NAMALWA (cell line): Measurements from ENCODE around the gene TAGLN.

Source experiments
- DNase-seq: peaks from one replicate; pipeline ENCODE4 v3.0.0-alpha.2; 2015; ENCODE audit warnings: low spot score

The TAGLN gene

GRCh38 chr11:117214404-117215110 lies 15.4 kb downstream of the TAGLN start:
- DNase-seq = no peak

GRCh38 chr11:117217141-117218084 lies 18.2 kb downstream of the TAGLN start:
- DNase-seq = no peak

GRCh38 chr11:117218133-117218915 lies 19.2 kb downstream of the TAGLN start:
- no peak for DNase-seq

GRCh38 chr11:117219001-117219400 lies 19.8 kb downstream of the TAGLN start:
- no peak for DNase-seq

GRCh38 chr11:117219455-117219854 lies 20.3 kb downstream of the TAGLN start:
- DNase-seq = no peak

- no peak for DNase-seq
Measured at GRCh38 chr11:117219995-117220394, 20.8 kb downstream of the TAGLN start.

- DNase-seq = no peak
Measured at GRCh38 chr11:117220568-117220967, 21.4 kb downstream of the TAGLN start.

- no peak for DNase-seq
Measured at GRCh38 chr11:117220999-117221774, 22.0 kb downstream of the TAGLN start.

GRCh38 chr11:117221775-117222517 lies 22.8 kb downstream of the TAGLN start:
- no peak for DNase-seq

GRCh38 chr11:117222991-117223740 lies 24.0 kb downstream of the TAGLN start:
- DNase-seq = no peak

GRCh38 chr11:117223741-117224689 lies 24.8 kb downstream of the TAGLN start:
- DNase-seq = no peak

GRCh38 chr11:117225553-117226170 lies 26.5 kb downstream of the TAGLN start:
- no peak for DNase-seq

- DNase-seq = peak; percentile 85
Measured at GRCh38 chr11:117226388-117227385, 27.5 kb downstream of the TAGLN start.

- no peak for DNase-seq
Measured at GRCh38 chr11:117228091-117228490, 28.9 kb downstream of the TAGLN start.

- DNase-seq = no peak
Measured at GRCh38 chr11:117229411-117229810, 30.2 kb downstream of the TAGLN start.

GRCh38 chr11:117229931-117230285 lies 30.7 kb downstream of the TAGLN start:
- DNase-seq = no peak

- DNase-seq = peak; percentile 71
Measured at GRCh38 chr11:117230286-117230961, 31.3 kb downstream of the TAGLN start.
